ENCODE results near the gene MBD6.
"Not testable (repeated sequence)": the region's sequence is repeated elsewhere in the genome, so short reads cannot be mapped to it uniquely, and the experiment has no call there.

Gene MBD6

DNA sequence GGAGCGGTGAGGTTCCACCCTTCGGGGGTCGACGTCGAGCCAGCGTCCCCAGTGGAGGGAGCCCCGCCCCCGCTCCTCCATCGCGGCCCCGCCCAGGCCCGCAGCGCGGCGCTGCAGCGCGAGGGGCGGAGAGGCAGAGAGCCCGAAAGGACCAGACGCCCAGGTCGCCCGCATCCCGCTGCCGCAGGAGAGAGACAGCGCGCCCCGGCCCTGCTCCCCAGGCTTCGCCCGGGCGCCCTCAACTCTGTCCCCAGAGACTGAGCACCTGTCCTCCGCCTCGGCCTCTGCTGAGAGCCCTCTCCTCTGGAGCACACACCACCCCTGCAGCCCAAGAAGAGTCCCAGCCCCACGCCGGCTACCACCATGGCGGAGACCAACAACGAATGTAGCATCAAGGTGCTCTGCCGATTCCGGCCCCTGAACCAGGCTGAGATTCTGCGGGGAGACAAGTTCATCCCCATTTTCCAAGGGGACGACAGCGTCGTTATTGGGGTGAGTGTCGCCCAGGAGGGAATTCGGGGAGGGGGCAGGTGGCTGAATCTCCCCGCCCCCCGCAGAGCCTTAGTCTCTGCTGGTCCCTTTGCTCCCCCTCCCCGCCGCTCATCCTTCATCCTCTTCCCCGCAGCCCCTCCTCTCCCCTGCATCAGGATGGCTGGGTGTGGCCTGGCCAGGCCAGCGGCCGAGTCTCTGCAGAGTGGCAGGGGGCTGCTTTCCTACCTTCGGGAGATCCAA is 27.5 kb downstream of the MBD6 start, which contains the start of gene KIF5A:
Gene KIF5A, plus strand, starts transcription at position 136 of the 732 bp plus-strand sequence. Its CDS starts 228 bp downstream, at position 364.
- peak; percentile 61 for DNase-seq

DNA sequence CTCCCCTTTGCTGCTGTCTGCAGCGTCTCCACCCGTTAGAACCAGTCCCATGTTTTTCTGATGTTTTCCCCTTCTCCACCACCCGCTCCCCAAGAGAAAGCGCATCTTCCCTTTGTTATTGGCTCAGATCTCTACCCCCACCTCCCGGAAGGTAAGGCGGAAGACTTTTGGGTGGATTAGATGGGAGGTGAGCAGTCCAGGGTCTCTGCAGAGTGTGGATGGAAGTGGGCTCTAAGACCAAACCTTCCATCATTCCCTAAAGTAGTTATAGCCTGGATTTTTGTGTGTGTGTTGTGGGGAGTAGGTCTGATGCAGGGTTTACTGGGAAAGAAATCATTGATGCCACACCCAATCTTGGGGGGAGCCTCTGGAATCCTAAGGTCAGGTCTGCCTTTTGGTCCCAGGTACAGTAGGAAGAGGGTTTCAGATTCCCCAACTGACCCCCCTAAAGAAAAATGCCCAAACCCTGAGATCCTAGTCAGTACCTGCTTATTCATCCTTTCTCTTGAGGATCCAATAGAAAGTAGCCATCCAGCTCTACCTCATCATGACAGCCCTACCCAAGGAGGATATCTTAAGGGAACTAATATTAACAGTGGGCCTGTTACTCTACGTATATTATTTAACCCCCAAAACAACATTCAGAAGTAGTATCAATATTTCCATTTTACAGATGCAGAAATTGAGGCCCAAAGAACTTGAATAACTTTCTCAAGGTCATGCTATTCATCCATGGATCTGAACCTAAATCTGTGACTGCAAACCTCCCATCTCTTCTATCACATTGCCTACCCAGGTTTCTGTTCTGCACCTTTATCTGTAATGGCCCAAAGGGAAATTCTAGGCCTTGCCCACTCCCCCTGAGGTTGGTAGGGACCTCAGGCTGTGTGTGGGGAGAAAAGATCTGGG is 28.3 kb downstream of the MBD6 start:
- no peak for DNase-seq

DNA sequence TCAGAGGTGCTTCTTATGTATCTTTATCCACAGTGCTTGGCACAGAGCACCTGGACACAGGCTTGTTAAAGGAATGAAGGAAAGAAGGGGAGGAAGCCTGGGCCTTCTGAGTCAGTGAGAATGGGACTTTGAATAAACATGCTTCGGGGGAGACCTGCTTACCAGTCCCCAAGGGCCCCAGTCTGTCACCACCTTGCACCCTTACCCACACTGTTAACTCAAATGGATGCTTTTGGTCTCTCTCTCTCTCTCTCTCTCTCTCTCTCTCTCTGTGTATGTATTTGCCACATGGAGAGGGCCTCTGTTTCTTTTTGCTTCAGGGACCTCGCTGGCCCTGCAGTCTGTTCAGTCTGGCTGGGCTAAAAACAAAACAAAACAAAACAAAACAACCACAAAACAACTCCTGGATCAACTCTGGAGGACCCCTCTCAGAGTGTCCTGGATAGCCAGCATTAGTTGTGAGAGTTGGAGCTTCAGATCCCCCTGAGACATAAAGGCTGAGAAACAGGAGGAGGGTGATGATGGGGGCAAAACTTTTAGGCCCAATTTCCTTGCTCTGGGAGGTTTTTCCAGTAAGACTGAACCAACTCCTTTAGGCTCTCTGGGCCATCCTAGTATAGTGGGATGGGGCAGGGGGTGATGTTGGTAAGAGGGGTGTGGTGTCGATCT is 29.1 kb downstream of the MBD6 start:
- no peak for DNase-seq

GRCh38 chr12:57552306-57552651 is 29.7 kb downstream of the MBD6 start:
- DNase-seq = no peak

DNA sequence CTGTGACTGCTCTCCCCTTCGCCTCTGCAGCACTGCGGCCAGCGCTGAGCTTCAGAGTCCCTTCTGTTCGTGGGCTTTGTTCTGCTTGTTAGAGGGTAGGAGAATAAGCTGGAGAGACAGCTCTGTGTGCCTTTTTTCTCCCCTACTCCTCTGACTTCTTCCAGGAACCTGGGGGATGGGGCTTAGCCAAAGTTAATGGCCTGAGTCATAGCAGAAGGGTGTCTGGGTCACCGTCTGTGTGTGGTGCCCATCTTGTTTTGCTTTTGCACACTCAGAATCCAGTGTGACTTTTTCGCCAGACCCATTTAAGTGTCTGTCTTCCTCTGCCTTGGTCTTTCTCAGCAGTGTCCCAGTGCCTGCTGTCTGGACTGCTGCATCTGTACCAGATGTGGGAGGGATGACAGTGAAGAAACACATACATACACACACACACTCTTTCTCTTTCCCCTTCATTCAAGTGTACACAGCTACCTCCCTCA is 30.2 kb downstream of the MBD6 start:
- no peak for DNase-seq

GRCh38 chr12:57553343-57554202 is 30.9 kb downstream of the MBD6 start:
- DNase-seq = peak; percentile 69

- DNase-seq = no peak
Measured at GRCh38 chr12:57554453-57554852, 31.8 kb downstream of the MBD6 start.

GRCh38 chr12:57554897-57555296 is 32.3 kb downstream of the MBD6 start:
- no peak for DNase-seq

- DNase-seq = no peak
Measured at GRCh38 chr12:57558864-57559263, 36.2 kb downstream of the MBD6 start.

GRCh38 chr12:57560516-57560915 is 37.9 kb downstream of the MBD6 start:
- no peak for DNase-seq

DNA sequence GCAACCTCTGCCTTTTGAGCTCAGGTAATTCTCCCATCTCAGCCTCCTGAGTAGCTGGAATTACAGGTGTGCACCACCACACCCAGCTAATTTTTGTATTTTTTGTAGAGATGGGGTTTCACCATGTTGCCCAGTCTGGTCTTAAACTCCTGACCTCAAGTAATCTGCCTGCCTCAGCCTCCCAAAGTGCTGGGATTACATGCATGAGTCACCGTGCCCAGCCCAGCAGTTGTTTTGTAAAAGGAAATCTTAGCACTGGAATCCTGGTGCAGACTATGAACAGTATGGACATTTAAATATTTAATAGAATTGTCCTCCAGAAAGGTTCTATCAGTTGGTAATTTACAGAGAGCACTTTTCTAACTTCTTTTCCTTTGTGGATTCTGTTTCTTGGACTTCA is 38.5 kb downstream of the MBD6 start:
- not testable (repeated sequence) for DNase-seq

GRCh38 chr12:57563358-57563757 is 40.7 kb downstream of the MBD6 start:
- DNase-seq = no peak

- DNase-seq = no peak
Measured at GRCh38 chr12:57564178-57564740, 41.6 kb downstream of the MBD6 start.

GRCh38 chr12:57568838-57569237 is 46.2 kb downstream of the MBD6 start:
- DNase-seq = no peak

GRCh38 chr12:57569858-57570257 is 47.2 kb downstream of the MBD6 start:
- no peak for DNase-seq

DNA sequence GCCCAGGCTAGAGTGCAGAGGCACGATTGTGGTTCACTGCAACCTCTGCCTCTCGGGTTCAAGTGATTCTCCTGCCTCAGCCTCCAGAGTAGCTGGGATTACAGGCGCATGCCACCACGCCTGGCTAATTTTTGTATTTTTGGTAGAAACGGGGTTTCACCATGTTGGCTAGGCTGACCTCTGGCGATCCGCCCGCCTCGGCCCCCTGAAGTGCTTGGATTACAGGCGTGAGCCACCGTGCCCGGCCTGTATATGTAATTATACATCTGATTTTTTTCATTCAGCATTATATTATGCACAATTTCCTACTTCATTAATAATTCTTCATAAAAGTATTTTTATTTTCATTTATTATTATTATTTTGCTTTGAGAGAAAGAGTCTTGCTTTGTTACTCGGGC is 47.8 kb downstream of the MBD6 start:
- not testable (repeated sequence) for DNase-seq

GRCh38 chr12:57571926-57572762 is 49.5 kb downstream of the MBD6 start:
- DNase-seq = no peak

GRCh38 chr12:57574795-57575194 is 52.2 kb downstream of the MBD6 start:
- no peak for DNase-seq

GRCh38 chr12:57575771-57576612 is 53.4 kb downstream of the MBD6 start:
- no peak for DNase-seq

GRCh38 chr12:57576613-57577160 is 54.1 kb downstream of the MBD6 start:
- no peak for DNase-seq
